Measurements from ENCODE around the gene SCUBE1.

SCUBE1 gene

GRCh38 chr22:43343262-43343669 is at the start of gene SCUBE1:
TSS of gene SCUBE1 (minus strand) at chr22:43343372. CDS start at chr22:43343261, 111 bp downstream.
- no peak within 1 kb of the TSS for H3K4me3 ChIP-seq (ENCODE audit: low read depth, low read length)
- in situ Hi-C loops (cut with HindIII; ENCODE audit: low sequenced_read_pairs), result no loop called here
- TF ChIP-seq CTCF (IDR thresholded peaks at IDR 0.05; ENCODE audit: low read depth, low read length), result no peak
- no peak for DNase-seq (ENCODE audit: low read depth, low spot score)

GRCh38 chr22:43392385-43392989 is 49.3 kb upstream of the SCUBE1 start:
- in situ Hi-C loops (cut with HindIII; ENCODE audit: low sequenced_read_pairs), result no loop called here
- TF ChIP-seq CTCF (IDR thresholded peaks at IDR 0.05; ENCODE audit: low read depth, low read length), result no peak
- DNase-seq (ENCODE audit: low read depth, low spot score), result no peak

GRCh38 chr22:43391306-43391705 is 48.1 kb upstream of the SCUBE1 start:
- in situ Hi-C loops (cut with HindIII; ENCODE audit: low sequenced_read_pairs), result no loop called here
- DNase-seq (ENCODE audit: low read depth, low spot score), result no peak
- no peak overlapping the region for H3K4me3 ChIP-seq (ENCODE audit: low read depth, low read length)
- TF ChIP-seq CTCF (IDR thresholded peaks at IDR 0.05; ENCODE audit: low read depth, low read length), result no peak

More at GRCh38 chr22:43392385-43392989, 49.3 kb upstream of the SCUBE1 start:
- no peak overlapping the region for H3K4me3 ChIP-seq (ENCODE audit: low read depth, low read length)

- DNase-seq (ENCODE audit: low read depth, low spot score), result no peak
- in situ Hi-C loops (cut with HindIII; ENCODE audit: low sequenced_read_pairs), result no loop called here
- TF ChIP-seq CTCF (IDR thresholded peaks at IDR 0.05; ENCODE audit: low read depth, low read length), result no peak
- no peak overlapping the region for H3K4me3 ChIP-seq (ENCODE audit: low read depth, low read length)
These were observed 47.7 kb upstream of the SCUBE1 start for GRCh38 chr22:43390872-43391271.

GRCh38 chr22:43390166-43390565 is 47.0 kb upstream of the SCUBE1 start:
- no peak for DNase-seq (ENCODE audit: low read depth, low spot score)
- no peak overlapping the region for H3K4me3 ChIP-seq (ENCODE audit: low read depth, low read length)
- TF ChIP-seq CTCF (IDR thresholded peaks at IDR 0.05; ENCODE audit: low read depth, low read length), result no peak
- in situ Hi-C loops (cut with HindIII; ENCODE audit: low sequenced_read_pairs), result no loop called here

- no peak for DNase-seq (ENCODE audit: low read depth, low spot score)
- no peak for TF ChIP-seq CTCF (IDR thresholded peaks at IDR 0.05; ENCODE audit: low read depth, low read length)
- no peak overlapping the region for H3K4me3 ChIP-seq (ENCODE audit: low read depth, low read length)
- in situ Hi-C loops (cut with HindIII; ENCODE audit: low sequenced_read_pairs), result no loop called here
These were observed 46.2 kb upstream of the SCUBE1 start for GRCh38 chr22:43389227-43389836.
